Measurements from ENCODE around the gene MPLKIP.
A peak's percentile ranks its signal among the peaks of the same experiment; 100 is the strongest.
"Not testable (repeated sequence)": the region's sequence is repeated elsewhere in the genome, so short reads cannot be mapped to it uniquely, and the experiment has no call there.

Gene MPLKIP

DNA sequence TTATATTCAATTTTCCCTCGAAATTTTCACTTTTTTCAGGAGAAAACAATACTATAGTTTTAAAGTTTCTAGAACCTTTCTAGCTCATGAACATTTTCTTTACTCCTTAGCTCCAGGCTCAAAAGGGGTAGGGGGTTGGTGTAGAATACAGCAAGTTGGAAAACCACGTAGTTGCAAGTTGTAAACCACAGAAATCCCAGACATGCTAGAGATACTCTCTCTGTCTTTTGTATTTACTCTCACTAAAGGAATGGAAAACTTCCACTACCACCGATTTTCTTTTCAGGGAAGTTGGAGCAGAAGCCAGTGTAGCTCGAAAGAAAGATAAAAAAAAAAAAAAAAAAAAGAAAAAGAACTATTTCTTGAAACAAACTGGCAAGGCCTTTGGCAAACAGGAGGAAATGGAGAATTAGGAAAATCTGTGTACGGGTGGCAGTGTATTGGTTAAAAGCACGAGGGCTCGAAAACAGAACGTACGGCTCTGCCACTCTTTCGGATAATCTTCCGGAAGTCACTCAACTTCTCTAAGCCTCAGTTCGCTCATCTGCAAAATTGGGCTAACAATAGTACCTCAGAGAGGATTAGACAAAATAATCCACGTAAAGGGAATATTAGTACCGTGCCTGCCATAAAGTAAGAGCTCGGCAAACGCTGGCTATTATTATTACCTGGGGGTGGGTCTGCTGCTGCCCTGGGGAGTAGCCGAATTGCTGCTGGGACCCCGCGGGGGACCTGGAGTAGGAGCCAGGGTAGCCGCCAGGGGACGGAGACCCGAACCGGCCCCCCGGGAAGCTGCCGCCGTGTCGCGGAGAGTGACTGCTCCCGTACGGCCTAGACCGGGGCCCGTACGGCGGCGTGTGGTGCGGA is 628 bp downstream of the MPLKIP start:
- peak; percentile 27 for DNase-seq (ENCODE audit: low spot score)

DNA sequence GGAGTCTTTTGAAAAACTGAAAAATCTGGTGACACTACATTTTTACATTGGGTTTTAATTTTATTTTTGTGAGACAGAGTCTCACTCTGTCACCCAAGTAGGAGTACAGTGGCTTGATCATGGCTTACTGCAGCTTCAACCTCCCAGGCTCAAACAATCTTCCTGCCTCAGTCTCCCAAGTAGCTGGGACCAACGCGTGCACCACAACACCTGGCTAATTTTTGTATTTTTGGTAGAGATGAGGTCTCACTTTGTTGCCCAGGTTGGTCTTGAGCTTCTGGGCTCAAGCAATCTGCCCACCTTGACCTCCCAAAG is 11.5 kb downstream of the MPLKIP start:
- DNase-seq (ENCODE audit: low spot score): no peak

DNA sequence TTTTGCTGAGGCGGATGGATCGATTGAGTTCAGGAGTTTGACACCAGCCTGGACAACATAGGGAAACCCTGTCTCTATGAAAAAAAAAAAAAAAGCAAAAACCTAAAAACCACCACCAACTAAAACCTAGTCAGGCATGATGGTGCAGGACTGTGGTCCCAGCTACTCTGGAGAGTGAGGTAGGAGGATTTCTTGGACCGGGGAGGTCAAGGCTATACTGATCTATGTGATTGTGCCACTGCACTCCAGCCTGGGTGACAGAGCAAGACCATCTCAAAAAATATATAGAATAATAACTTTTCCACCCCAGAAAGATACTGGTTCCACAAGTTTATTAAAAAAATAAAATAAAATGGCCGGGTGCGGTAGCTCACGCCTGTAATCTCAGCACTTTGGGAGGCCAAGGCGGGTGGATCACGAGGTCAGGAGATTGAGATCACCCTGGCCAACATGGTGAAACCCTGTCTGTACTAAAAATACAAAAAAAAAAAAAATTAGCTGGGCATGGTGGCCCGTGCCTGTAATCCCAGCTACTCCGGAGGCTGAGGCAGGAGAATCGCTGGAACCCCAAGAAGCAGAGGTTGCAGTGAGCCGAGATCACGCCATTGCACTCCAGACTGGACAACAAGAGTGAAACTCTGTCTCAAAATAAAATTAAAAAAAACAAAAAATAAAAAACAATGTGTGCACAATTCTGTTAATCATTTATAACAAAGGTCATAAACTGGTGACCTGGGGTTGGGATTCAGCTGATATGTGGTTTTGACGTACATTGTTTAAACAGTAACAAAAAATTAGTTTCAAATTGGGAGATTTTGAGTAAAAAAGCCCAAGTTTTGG is 12.1 kb downstream of the MPLKIP start:
- not testable (repeated sequence) for DNase-seq (ENCODE audit: low spot score)

- no peak for DNase-seq (ENCODE audit: low spot score)
Observed at GRCh38 chr7:40120020-40120419, 14.4 kb downstream of the MPLKIP start.

DNA sequence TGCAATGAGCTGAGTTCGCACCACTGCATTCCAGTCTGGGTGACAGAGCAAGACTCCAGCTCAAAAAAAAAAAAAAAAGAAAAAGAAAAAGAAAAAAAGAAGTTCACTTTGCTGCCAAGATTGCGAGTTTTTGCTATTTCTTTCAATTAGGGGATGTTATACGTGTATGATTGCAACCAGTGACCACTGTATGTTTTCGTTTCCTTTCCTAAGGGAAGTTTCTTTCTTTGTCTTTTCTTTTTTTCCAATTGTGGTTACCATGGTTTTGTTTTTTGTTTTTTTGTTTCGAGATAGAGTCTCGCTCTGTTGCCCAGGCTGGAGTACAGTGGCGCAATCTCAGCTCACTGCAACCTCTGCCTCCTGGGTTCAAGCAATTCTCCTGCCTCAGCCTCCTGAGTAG is 16.2 kb downstream of the MPLKIP start:
- not testable (repeated sequence) for DNase-seq (ENCODE audit: low spot score)

GRCh38 chr7:40117199-40117598 is 17.2 kb downstream of the MPLKIP start:
- DNase-seq (ENCODE audit: low spot score): not testable (repeated sequence)

- DNase-seq (ENCODE audit: low spot score): no peak
Observed at GRCh38 chr7:40115936-40116335, 18.5 kb downstream of the MPLKIP start.

DNA sequence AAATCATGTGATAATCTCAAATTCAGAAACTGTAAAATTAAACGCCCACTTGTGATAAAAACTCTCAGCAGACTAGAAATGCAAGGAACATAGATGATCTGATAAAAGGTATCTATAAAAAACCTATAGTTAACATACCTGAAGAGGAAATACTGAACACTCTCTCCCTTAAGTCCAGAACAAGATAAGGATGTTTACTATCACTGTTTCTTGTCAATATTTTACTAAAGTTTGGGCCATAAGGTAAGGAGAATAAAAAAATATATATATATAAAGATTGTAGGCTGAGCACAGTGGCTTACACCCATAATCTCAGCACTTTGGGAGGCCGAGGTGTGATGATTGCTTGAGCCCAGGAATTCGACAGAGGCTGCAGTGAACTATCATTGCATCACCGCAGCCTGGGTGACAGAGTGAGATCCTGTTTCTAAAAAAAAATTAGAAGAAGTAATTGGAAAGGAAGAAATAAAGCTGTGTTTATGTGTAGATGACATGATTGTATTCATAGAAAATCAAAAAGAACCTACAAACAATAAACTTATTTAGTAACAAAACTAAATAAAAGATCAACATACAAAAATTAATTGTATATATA is 28.4 kb downstream of the MPLKIP start:
- no peak for DNase-seq (ENCODE audit: low spot score)

- DNase-seq (ENCODE audit: low spot score): no peak
Observed at GRCh38 chr7:40102897-40103296, 31.5 kb downstream of the MPLKIP start.

GRCh38 chr7:40101201-40101600 is 33.2 kb downstream of the MPLKIP start:
- DNase-seq (ENCODE audit: low spot score): no peak

- DNase-seq (ENCODE audit: low spot score): no peak
Observed at GRCh38 chr7:40099837-40100236, 34.6 kb downstream of the MPLKIP start.

GRCh38 chr7:40098810-40099209 is 35.6 kb downstream of the MPLKIP start:
- no peak for DNase-seq (ENCODE audit: low spot score)

GRCh38 chr7:40097728-40098127 is 36.7 kb downstream of the MPLKIP start:
- no peak for DNase-seq (ENCODE audit: low spot score)

DNA sequence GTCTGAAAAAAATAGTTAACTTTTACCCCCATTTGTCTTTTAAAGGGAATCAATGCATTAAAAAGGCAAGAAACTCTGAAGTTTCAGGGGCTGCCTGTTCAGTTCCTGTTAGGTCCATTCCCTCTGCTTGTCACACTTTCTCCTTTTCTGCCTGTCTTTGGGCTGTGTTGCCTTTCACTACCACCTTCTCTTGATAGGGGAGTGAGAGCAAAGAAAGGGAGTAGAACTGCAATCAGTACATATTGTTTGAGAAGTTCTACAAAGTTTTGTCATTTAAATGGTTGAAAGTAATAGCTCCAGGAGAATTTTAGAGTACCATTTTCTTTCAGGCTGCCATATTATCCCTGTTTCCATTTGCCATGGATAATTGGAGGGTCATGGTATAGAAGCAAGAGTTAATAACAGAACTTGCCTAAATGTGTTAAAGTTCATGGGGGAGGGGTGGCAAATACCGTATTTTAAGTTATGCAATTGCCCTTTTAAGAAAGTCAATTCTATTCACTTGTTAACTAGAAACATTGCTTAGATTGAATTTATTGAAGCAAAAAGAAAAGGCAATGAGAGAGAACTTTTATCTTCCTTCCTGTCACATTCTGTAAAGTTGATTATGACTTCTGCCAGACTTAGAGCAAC is 38.6 kb downstream of the MPLKIP start:
- DNase-seq (ENCODE audit: low spot score): no peak

- DNase-seq (ENCODE audit: low spot score): no peak
Observed at GRCh38 chr7:40095230-40095629, 39.2 kb downstream of the MPLKIP start.

DNA sequence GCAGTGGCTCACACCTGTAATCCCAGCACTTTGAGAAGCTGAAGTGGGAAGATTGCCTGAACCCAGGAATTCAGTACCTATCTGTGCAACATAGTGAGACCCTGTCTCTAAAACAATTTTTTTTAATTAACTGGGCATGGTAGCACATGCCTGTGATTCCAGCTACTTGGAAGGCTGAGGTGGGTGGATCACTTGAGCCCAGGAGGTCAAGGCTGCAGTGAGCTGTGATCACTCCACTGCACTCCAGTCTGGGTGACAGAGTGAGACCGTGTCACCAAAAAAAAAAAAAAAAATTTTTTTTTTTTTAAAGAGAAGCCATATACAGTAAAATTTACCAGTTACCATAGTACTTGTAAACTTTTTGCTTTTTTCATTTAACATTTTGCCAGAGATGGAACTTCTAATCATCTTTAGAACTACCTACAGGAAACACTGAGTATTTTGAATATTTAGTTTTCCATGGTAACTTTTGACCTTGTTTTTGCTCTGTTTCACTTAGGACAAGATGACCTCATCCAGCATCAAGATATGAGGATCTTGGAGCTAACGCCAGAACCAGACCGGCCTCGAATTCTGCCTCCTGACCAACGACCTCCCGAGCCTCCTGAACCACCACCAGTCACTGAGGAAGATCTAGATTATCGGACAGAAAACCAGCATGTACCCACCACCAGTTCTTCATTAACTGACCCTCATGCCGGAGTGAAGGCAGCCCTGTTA is 40.6 kb downstream of the MPLKIP start:
- DNase-seq (ENCODE audit: low spot score): no peak

DNA sequence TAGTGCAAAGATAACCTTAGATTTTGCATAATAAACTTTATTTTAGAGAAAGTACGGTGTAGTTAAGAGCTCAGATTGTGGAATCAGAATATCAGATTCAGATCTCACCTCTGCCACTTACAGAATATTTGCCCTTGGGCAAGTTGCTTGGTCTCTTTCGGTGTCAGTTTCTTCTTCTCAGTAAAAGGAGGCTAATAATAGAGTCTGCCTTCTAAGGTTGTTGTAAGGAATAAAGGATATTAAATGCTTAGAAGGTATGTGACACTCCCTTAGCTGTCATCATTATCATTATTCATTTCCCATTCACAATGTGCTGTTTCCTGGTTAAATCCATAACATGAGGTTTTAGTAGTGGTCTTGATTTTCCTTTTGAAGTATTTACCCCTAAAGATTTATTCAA is 42.2 kb downstream of the MPLKIP start:
- DNase-seq (ENCODE audit: low spot score): no peak

- no peak for DNase-seq (ENCODE audit: low spot score)
Observed at GRCh38 chr7:40077849-40078248, 56.6 kb downstream of the MPLKIP start.
